HCT116 (cell line): Measurements from ENCODE around the gene EXOC4. TPM values are rescaled to one million over a fixed set of nuclear protein-coding genes. Genes with fewer than 3 reads are reported as not detected.

ENCODE experiments used
- ATAC-seq: fragments of 200-7000 bp; cut with Tn5 transposase; 2 replicates; pipeline ENCODE4 v1.9.1; 2020; ENCODE audit warnings: mild to moderate bottlenecking, moderate library complexity
- BruUV-seq: library from RNA; stranded (reverse); fragments of 400-500 nt; replicated peaks from 2 replicates; lab custom pipeline; 2021; lab: Mats Ljungman, UMichigan
- CTCF ChIA-PET: fragments of 300-600 bp; sonication (Branson Sonifier 250); formaldehyde crosslinking; loops from one replicate; lab custom pipeline; 2021; ENCODE audit warnings: antibody characterized with exemption; lab: Charles Lee
- POLR2A ChIA-PET: fragments of 300-600, 350-600 bp; sonication (Branson Sonifier 250); formaldehyde crosslinking; loops from one replicate; lab custom pipeline; 2021; ENCODE audit warnings: antibody characterized with exemption; lab: Charles Lee
- RAD21 ChIA-PET, 2 experiments: fragments of 300-600 bp; sonication (Branson Sonifier 250); formaldehyde crosslinking; loops; one replicate each; lab custom pipeline; 2023; ENCODE audit warnings: low total read pairs in 2 of 2; ENCODE audit not compliant: uncharacterized antibody in 2 of 2, unreplicated experiment in 2 of 2, low non-redundant PET in 1 of 2; lab: Charles Lee
- DNase-seq: peaks from one replicate; pipeline ENCODE4 v3.0.0-alpha.2; 2010; ENCODE audit warnings: low read depth, low spot score
- H2AFZ ChIP-seq: fragments of 200-600 bp; shearing (Covaris generic), sonication (generic); 2 replicates; pipeline ENCODE4 v1.6.1; 2017; ENCODE audit warnings: low read depth, mixed run types, mixed read lengths, antibody characterized with exemption, low read length; ENCODE audit not compliant: poor library complexity, severe bottlenecking
- H3K27ac ChIP-seq: 2 replicates; pipeline ENCODE4 v1.5.1; 2012; ENCODE audit warnings: low read depth, low read length
- H3K27me3 ChIP-seq: fragments of 200-600 bp; sonication (generic); 2 replicates; pipeline ENCODE4 v1.6.1; 2016; ENCODE audit warnings: mixed run types, low read length, mixed read lengths; ENCODE audit not compliant: insufficient read depth
- H3K36me3 ChIP-seq, 2 experiments: fragments of 200-500 bp in 1 of 2; fragments of 200-600 bp in 1 of 2; sonication (Bioruptor generic) in 1 of 2; sonication (generic) in 1 of 2; 2 replicates each; pipeline versions ENCODE4 v1.5.1 to v1.6.1; 2014 to 2016; ENCODE audit warnings: low read length in 2 of 2, inconsistent platforms in 1 of 2, mixed read lengths in 1 of 2, mixed run types in 1 of 2; ENCODE audit not compliant: insufficient read depth in 2 of 2, control insufficient read depth in 1 of 2
- H3K4me1 ChIP-seq, 2 experiments: fragments of 200-600 bp in 1 of 2; sonication (generic) in 1 of 2; 2 replicates each; pipeline versions ENCODE4 v1.5.1 to v1.6.1; 2012 to 2017; ENCODE audit warnings: low read length in 2 of 2, inconsistent platforms in 1 of 2, mild to moderate bottlenecking in 1 of 2, mixed read lengths in 1 of 2, mixed run types in 1 of 2, moderate library complexity in 1 of 2; ENCODE audit not compliant: insufficient read depth in 2 of 2, control insufficient read depth in 1 of 2
- H3K4me2 ChIP-seq: fragments of 200-600 bp; sonication (generic); 2 replicates; pipeline ENCODE4 v1.6.1; 2017; ENCODE audit warnings: mixed run types, low read length, mixed read lengths
- H3K4me3 ChIP-seq, 2 experiments: fragments of 200-600 bp in 1 of 2; sonication (generic) in 1 of 2; replicated peaks in 1 of 2; 2 replicates each; pipeline ENCODE4 v1.5.1; 2011 to 2016; ENCODE audit warnings: low read length in 2 of 2, control low read depth in 1 of 2, low read depth in 1 of 2, mild to moderate bottlenecking in 1 of 2, mixed read lengths in 1 of 2, mixed run types in 1 of 2
- H3K79me2 ChIP-seq: fragments of 200-600 bp; sonication (generic); 2 replicates; pipeline ENCODE4 v1.6.1; 2017; ENCODE audit warnings: mild to moderate bottlenecking, mixed run types, low read length, moderate library complexity, mixed read lengths; ENCODE audit not compliant: insufficient read depth
- H3K9ac ChIP-seq: fragments of 200-600 bp; sonication (generic); 2 replicates; pipeline ENCODE4 v1.6.1; 2016; ENCODE audit warnings: low read length, mixed read lengths
- H3K9me2 ChIP-seq: fragments of 200-600 bp; sonication (generic), shearing (Covaris generic); 2 replicates; pipeline ENCODE4 v1.6.1; 2017; ENCODE audit warnings: mixed run types, mild to moderate bottlenecking, moderate library complexity; ENCODE audit not compliant: insufficient read depth
- H3K9me3 ChIP-seq, 2 experiments: fragments of 200-500 bp in 1 of 2; fragments of 200-600 bp in 1 of 2; sonication (Bioruptor generic) in 1 of 2; sonication (generic) in 1 of 2; 2 replicates each; pipeline ENCODE4 v1.6.1; 2014 to 2017; ENCODE audit warnings: low read length in 2 of 2, mixed read lengths in 2 of 2, inconsistent platforms in 1 of 2, low read depth in 1 of 2, mild to moderate bottlenecking in 1 of 2, mixed run types in 1 of 2, moderate library complexity in 1 of 2; ENCODE audit not compliant: control insufficient read depth in 1 of 2, insufficient read depth in 1 of 2
- H4K20me1 ChIP-seq: fragments of 200-600 bp; sonication (generic), shearing (Covaris generic); 2 replicates; pipeline ENCODE4 v1.6.1; 2017; ENCODE audit warnings: mixed run types, mild to moderate bottlenecking, moderate library complexity; ENCODE audit not compliant: insufficient read depth
- CTCF ChIP-seq, 3 experiments: fragments of 200-600 bp in 1 of 3; sonication (generic) in 1 of 3; IDR thresholded peaks in 2 of 3; conservative IDR thresholded peaks in 1 of 3; 2 replicates each; pipeline ENCODE4 v1.5.1; 2012 to 2017; ENCODE audit warnings: low read depth in 2 of 3, low read length in 2 of 3, antibody characterized with exemption in 1 of 3, borderline replicate concordance in 1 of 3, control low read depth in 1 of 3, mild to moderate bottlenecking in 1 of 3, mixed read lengths in 1 of 3, mixed run types in 1 of 3, moderate library complexity in 1 of 3; ENCODE audit not compliant: insufficient read depth in 1 of 3
- EZH2phosphoT487 ChIP-seq: fragments of 200-600 bp; IDR thresholded peaks from 2 replicates; pipeline ENCODE4 v1.6.1; 2018; ENCODE audit warnings: antibody characterized with exemption, borderline replicate concordance
- FOSL1 ChIP-seq: IDR thresholded peaks from 2 replicates; pipeline ENCODE4 v1.6.1; 2012; ENCODE audit warnings: low read depth
- JUND ChIP-seq: IDR thresholded peaks from 2 replicates; pipeline ENCODE4 v1.6.1; 2012
- MAX ChIP-seq: IDR thresholded peaks from 2 replicates; pipeline ENCODE4 v1.6.1; 2012
- POLR2A ChIP-seq: IDR thresholded peaks from 2 replicates; pipeline ENCODE4 v1.7.0; 2011; ENCODE audit warnings: borderline replicate concordance; ENCODE audit not compliant: insufficient read depth, insufficient read length; ENCODE audit errors: extremely low read depth
- SP1 ChIP-seq: IDR thresholded peaks from 2 replicates; pipeline ENCODE4 v1.6.1; 2012; ENCODE audit warnings: low read depth
- SRF ChIP-seq: IDR thresholded peaks from 2 replicates; pipeline ENCODE4 v1.6.1; 2012; ENCODE audit warnings: low read depth
- ZBTB33 ChIP-seq: IDR thresholded peaks from 2 replicates; pipeline ENCODE4 v1.6.1; 2011; ENCODE audit warnings: mild to moderate bottlenecking, low read length, moderate library complexity; ENCODE audit not compliant: insufficient replicate concordance; ENCODE audit errors: extremely low read depth
- ZNF274 ChIP-seq: fragments of 200-500 bp; sonication (Bioruptor generic); IDR thresholded peaks from 2 replicates; pipeline ENCODE4 v1.6.1; 2014; ENCODE audit warnings: mild to moderate bottlenecking, low read depth, low read length, inconsistent platforms
- intact Hi-C: fragments of 100-400 bp; cut with micrococcal nuclease; formaldehyde crosslinking; loops from 2 replicates; pipeline ENCODE4 v1.10.0; 2022
- total RNA-seq: library from RNA; stranded (reverse); gene quantifications from one replicate; pipeline ENCODE4 v1.2.1, GENCODE V29; 2021; ENCODE audit not compliant: unreplicated experiment

EXOC4 gene
- total RNA-seq, 1 experiment from 2014 or later = 40.3 TPM

- Histone ChIP-seq H3K36me3 (no peaks in the 10 kb centered on the region), H3K9me2 (no peaks in the 10 kb centered on the region), H4K20me1 (no peaks in the 10 kb centered on the region), H3K79me2 (no peaks in the 10 kb centered on the region), H3K4me2 (no peak overlapping the region), H2AFZ (no peak overlapping the region), H3K4me1 (no peaks in the 10 kb centered on the region), H3K27me3 (no peaks in the 10 kb centered on the region), H3K4me3 (no peak overlapping the region), H3K27ac (no peak overlapping the region), H3K9me3 (no peaks in the 10 kb centered on the region), H3K9ac (no peak overlapping the region)
- TF ChIP-seq FOSL1 (no peak), SRF (no peak)
- intact Hi-C loops = loop anchor here (10.0 kb wide), 1 partner anchor 465 kb away; no protein-coding TSS in a partner anchor
- DNase-seq = no peak
- BruUV-seq = no TSS peak
- ChIA-PET RAD21 (no interaction called here), CTCF (no interaction called here), POLR2A (no interaction called here)
- ATAC-seq = no peak
These were observed 607.1 kb downstream of the EXOC4 start for GRCh38 chr7:133859871-133860450.

- Histone ChIP-seq H3K9me2 (no peaks in the 10 kb centered on the region), H2AFZ (no peak overlapping the region), H4K20me1 (no peaks in the 10 kb centered on the region), H3K4me1 (no peaks in the 10 kb centered on the region), H3K27me3 (no peaks in the 10 kb centered on the region), H3K79me2 (no peaks in the 10 kb centered on the region), H3K9ac (no peak overlapping the region), H3K27ac (no peak overlapping the region), H3K4me3 (no peak overlapping the region), H3K4me2 (no peak overlapping the region), H3K36me3 (no peaks in the 10 kb centered on the region), H3K9me3 (no peaks in the 10 kb centered on the region)
- intact Hi-C loops = no loop called here
- BruUV-seq = no TSS peak
- CTCF ChIA-PET = no interaction called here
- RAD21 ChIA-PET = no interaction called here
- POLR2A ChIA-PET = no interaction called here
- ATAC-seq (no peak), DNase-seq (no peak)
- TF ChIP-seq SRF (no peak), EZH2phosphoT487 (no peak), CTCF (IDR thresholded peaks at IDR 0.05 in 2 of 3, conservative IDR thresholded peaks at IDR 0.05 in 1 of 3; ENCODE audit: borderline replicate concordance in 1 of 3, insufficient read depth in 1 of 3, low read depth in 2 of 3, low read length in 2 of 3) (no peak), MAX (no peak), ZNF274 (no peak), ZBTB33 (no peak), POLR2A (no peak), SP1 (no peak), JUND (no peak)
These were observed 607.9 kb downstream of the EXOC4 start for GRCh38 chr7:133860628-133861335.
